ENCODE measurements around the gene RFX8. TPM values are rescaled to one million over a fixed set of nuclear protein-coding genes. Genes with fewer than 3 reads are reported as not detected.

RFX8 gene
- total and polyA plus RNA-seq, 2 of the 8 experiments (the other 6 are each of a cell fraction or from before 2014, with no cell fraction given): 0.60 to 0.97 TPM

GRCh38 chr2:101398116-101398821 lies 76.6 kb downstream of the RFX8 start:
- Histone ChIP-seq H3K9ac (replicated peaks in 1 of 4; ENCODE audit: extremely low read depth in 1 of 4, low read depth in 3 of 4, low read length in 3 of 4) (no peak overlapping the region), H3K14ac (ENCODE audit: insufficient read length) (no peak overlapping the region), H4K8ac (ENCODE audit: extremely low read depth, insufficient read depth, low read length) (no peak overlapping the region), H2BK20ac (ENCODE audit: low read length) (no peak overlapping the region), H2BK5ac (ENCODE audit: low read depth, low read length) (no peak overlapping the region), H2AK5ac (ENCODE audit: low read depth, low read length) (no peak overlapping the region), H2AFZ (ENCODE audit: low read length) (no peak overlapping the region), H3K27me3 (replicated peaks in 1 of 4; ENCODE audit: control insufficient read depth in 3 of 4, extremely low read depth in 1 of 4, insufficient read depth in 3 of 4, low read length in 3 of 4) (no peaks in the 10 kb centered on the region), H2BK15ac (ENCODE audit: low read length) (no peak overlapping the region), H3K4me1 (replicated peaks in 1 of 4; ENCODE audit: control insufficient read depth in 3 of 4, insufficient read depth in 4 of 4, low read length in 3 of 4) (peaks cover 1 to 7% (median 3%) of the 10 kb centered on the region in 4 experiments; a peak in 4 of 7 replicates), H3K18ac (ENCODE audit: extremely low read depth, low read length) (no peak overlapping the region), H3K27ac (ENCODE audit: low read depth, low read length) (no peak overlapping the region), H3K4me3 (ENCODE audit: extremely low read depth in 1 of 4, insufficient read depth in 2 of 4, low read depth in 3 of 4, low read length in 4 of 4) (no peak overlapping the region), H2BK120ac (replicated peaks; ENCODE audit: low read depth, low read length) (no peak overlapping the region), H3K56ac (replicated peaks; ENCODE audit: insufficient read length, low read depth, low read length) (no peak overlapping the region), H4K20me1 (replicated peaks in 1 of 2; ENCODE audit: control insufficient read depth in 1 of 2, insufficient read depth in 2 of 2, low read length in 2 of 2) (no peaks in the 10 kb centered on the region), H3K9me3 (ENCODE audit: insufficient read depth in 2 of 2, low read depth in 1 of 2, low read length in 1 of 2) (no peaks in the 10 kb centered on the region), H3K23ac (ENCODE audit: insufficient read length) (no peak overlapping the region), H3K79me1 (ENCODE audit: low read depth, low read length) (no peaks in the 10 kb centered on the region), H3K4ac (replicated peaks; ENCODE audit: insufficient read length, low read depth, low read length) (no peak overlapping the region), H2BK12ac (ENCODE audit: low read depth, low read length) (no peak overlapping the region), H3K36me3 (ENCODE audit: control insufficient read depth in 2 of 4, insufficient read depth in 4 of 4, low read length in 3 of 4) (no peaks in the 10 kb centered on the region), H4K5ac (ENCODE audit: insufficient read length, low read depth, low read length) (no peak overlapping the region), H3K79me2 (ENCODE audit: control insufficient read depth in 1 of 2, insufficient read depth in 2 of 2, low read length in 2 of 2) (no peaks in the 10 kb centered on the region), H4K91ac (replicated peaks; ENCODE audit: insufficient read length, low read length) (no peak overlapping the region), H3K4me2 (ENCODE audit: insufficient read depth in 1 of 2, low read depth in 2 of 2, low read length in 2 of 2) (no peak overlapping the region), H3K23me2 (ENCODE audit: low read depth, low read length) (no peaks in the 10 kb centered on the region)
- WGBS, 2 experiments (ENCODE audit: extremely low coverage in 1 of 2, insufficient coverage in 1 of 2, insufficient read length in 1 of 2, insufficient replicate concordance in 2 of 2, low coverage in 1 of 2, low lambda C conversion rate in 2 of 2, missing lambda C conversion rate in 1 of 2): 83% methylated on average over 10 of the region's 10 CpGs; no CpG with 5 or more reads in 1 of the 2 experiments
- no peak for DNase-seq (ENCODE audit: low read depth in 1 of 2, low spot score in 2 of 2)
- ChIA-PET CTCF (ENCODE audit: partially characterized antibody) (interaction anchor here (0.7 to 5.4 kb wide), 6 partner anchors 9 to 49 kb away, joined by 3 to 32 read pairs (median 3); partner anchors contain the start of gene CREG2), POLR2A (ENCODE audit: partially characterized antibody) (no interaction called here)
- no peak for FAIRE-seq
- TF ChIP-seq TCF12 (IDR thresholded peaks at IDR 0.05; ENCODE audit: low read depth, low read length) (no peak), CBX5 (IDR thresholded peaks at IDR 0.05; ENCODE audit: low read depth, low read length) (no peak), FOSL1 (IDR thresholded peaks at IDR 0.05; ENCODE audit: insufficient read depth, low read depth, low read length) (no peak), CBX8 (IDR thresholded peaks at IDR 0.05; ENCODE audit: borderline replicate concordance, low read depth, low read length) (no peak), RBBP5 (IDR thresholded peaks at IDR 0.05; ENCODE audit: borderline replicate concordance, low read depth, low read length) (no peak), NANOG (IDR thresholded peaks at IDR 0.05; ENCODE audit: insufficient read depth, low read depth, low read length, poor library complexity, severe bottlenecking) (no peak), BRCA1 (IDR thresholded peaks at IDR 0.05; ENCODE audit: low read depth, low read length) (no peak), YY1 (IDR thresholded peaks at IDR 0.05; ENCODE audit: low read depth, low read length) (no peak), KDM5A (IDR thresholded peaks at IDR 0.05; ENCODE audit: low read length) (no peak), SRF (IDR thresholded peaks at IDR 0.05; ENCODE audit: low read depth, low read length) (no peak), MAX (IDR thresholded peaks at IDR 0.05) (no peak), HDAC2 (IDR thresholded peaks at IDR 0.05; ENCODE audit: borderline replicate concordance in 1 of 2, low read depth in 2 of 2, low read length in 2 of 2) (no peak), KDM1A (IDR thresholded peaks at IDR 0.05; ENCODE audit: borderline replicate concordance, low read length) (no peak)

Measured in H1 (cell line).